M059J (cell line): ENCODE data around the gene FFAR3. TPM values are rescaled to one million over a fixed set of nuclear protein-coding genes. Genes with fewer than 3 reads are reported as not detected.
"Not testable (repeated sequence)": the region's sequence is repeated elsewhere in the genome, so short reads cannot be mapped to it uniquely, and the experiment has no call there.

Experiments used
- DNase-seq: peaks from one replicate; pipeline ENCODE4 v3.0.0-alpha.2; 2012; ENCODE audit warnings: low read depth
- total RNA-seq: library from RNA; depleted of rRNA; stranded (reverse); fragments of >200 nt; shearing (Covaris generic); gene quantifications from 2 replicates; pipeline ENCODE4 v1.2.3, GENCODE V29; 2014

FFAR3 gene
- total RNA-seq, 1 experiment from 2014 or later = not detected

DNA sequence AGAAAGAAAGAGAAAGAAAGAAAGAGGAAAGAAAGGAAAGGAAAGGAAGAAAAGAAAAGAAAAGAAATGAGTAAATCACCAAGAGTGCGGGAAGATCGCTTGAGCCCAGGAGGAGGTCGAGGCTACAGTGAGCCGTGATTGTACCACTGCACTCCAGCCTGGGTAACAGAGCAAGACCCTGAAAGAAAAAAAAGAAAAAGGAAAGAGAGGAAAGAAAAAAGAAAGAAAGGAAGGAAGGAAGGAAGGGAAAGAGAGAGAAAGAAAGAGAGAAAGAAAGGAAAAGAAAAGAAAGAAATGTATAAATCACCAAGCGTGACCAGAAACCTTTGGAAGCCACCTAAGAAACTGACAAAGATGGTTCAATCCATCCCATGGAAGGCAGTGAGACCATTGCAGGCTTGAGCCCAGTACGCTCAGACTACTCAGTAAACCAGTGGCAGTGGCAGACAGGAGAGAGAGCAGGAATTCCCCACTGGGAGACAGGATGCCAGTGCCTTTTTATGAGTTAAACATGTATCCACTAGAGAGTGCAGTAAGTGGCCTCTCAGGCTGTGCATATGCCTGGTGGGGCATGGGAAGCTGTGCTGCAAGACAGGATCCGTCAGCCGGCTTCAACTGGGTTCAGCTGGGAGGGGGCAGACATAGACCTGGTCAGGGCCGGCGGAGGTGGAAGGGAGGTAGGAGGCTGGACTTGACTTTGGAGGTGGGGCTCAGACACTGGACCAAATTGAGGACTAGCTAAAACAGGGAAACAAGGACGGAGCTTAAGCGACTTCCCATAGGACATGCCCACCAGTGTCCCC lies 17.4 kb downstream of the FFAR3 start:
- no peak for DNase-seq

DNA sequence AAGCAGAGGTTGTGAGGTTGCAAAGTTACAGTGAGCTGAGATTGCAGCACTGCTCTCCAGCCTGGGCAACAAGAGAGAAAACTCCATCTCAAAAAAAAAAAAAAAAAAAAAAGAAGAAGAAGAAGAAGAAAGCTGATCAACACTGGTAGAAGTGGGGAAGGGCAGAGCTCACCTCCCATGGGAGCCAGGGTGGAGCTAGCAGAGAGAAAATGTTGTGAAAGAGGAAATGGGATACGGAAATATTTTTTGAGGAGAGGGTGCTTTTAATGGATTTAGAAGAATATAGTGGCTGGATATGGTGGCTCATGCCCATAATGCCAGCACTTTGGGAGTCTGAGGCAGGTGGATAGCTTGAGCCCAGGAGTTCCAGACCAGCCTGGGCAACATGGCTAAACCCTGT lies 19.4 kb downstream of the FFAR3 start:
- DNase-seq = no peak

DNA sequence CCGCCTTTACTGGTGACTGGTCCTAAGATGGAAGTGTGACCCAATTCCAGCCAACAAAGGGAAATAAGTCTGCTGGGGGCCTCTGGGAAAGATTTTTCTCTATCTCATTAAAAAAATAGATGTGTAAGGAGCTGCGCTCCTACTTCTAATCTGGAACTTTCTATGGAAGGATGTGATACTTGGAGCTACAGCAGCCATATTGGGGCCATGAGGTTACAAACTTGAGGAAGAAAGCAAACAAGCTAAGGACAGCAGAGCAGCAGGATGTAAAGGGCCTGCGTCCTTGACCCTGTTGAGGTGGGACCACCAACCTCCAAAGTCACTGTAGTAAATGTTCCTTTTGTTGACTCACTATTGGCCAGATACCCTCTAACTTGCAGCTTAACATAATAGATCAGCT lies 20.1 kb downstream of the FFAR3 start:
- no peak for DNase-seq

DNA sequence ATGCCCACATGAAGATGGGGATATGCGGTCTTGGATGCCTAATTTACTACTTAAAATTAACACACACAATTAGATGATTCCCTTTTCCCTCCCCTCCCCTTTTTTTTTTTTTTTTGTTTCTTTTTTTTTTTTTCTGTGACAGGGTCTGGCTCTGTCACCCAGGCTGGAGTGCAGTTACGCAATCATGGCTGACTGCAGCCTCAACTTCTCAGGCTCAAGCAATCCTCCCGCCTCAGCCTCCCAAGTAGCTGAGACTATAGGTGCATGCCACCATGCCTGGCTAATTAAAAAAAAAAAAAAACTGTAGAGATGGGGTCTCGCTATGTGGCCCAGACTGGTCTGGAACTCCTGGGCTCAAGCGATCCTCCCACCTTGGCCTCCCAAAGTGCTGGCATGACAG lies 21.3 kb downstream of the FFAR3 start:
- DNase-seq = not testable (repeated sequence)

DNA sequence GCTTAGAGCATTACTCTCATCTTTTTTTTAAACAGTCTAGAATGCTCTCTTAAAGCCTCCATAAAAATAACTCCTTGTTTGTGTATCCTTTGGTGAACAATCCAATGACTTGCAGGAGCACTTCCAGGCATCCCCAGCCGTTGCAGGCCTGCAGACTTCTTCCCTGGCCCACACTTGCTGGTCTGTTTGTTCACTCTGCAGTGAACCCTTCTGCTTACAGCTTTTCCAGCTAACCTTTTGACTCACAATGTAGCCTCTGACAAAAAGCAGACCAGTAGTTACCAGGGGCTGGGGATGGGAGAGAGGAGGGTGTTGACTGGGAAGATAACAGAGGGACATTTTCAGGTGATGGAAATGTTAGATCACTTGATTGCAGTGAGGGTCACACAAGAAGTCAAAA lies 21.7 kb downstream of the FFAR3 start:
- DNase-seq = no peak

DNA sequence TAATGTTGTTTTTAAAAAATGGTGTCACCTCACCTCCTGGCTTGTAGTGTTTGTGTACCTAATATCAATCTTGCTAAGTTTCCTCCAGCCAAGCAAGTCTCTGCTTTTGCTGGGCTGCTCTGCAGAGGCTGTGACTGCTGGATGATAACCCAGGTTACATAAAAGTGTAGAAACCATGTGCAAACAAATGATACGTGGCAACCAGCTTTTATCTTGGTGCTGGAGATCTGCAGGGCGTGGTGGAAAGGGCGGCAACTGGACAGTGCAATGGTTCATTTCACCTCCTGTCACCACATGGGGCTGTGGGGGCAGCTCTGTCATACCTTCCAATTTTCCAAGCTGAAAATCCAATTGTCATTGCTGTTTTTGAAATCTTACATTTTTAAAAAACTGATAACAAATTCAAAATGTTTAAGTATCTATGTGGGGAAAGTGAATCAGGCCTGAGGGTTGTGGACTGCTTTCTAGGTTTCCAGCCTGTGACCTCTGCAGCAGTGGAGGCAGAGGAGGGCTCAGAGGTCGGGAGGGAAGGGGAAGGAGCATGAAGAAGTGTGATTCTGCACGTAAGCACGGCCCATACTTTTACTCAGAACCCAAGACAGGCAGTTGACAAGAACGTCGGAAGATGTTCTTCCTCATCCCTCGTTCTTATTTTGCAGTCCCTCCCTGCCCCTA lies 22.3 kb downstream of the FFAR3 start:
- DNase-seq = no peak

DNA sequence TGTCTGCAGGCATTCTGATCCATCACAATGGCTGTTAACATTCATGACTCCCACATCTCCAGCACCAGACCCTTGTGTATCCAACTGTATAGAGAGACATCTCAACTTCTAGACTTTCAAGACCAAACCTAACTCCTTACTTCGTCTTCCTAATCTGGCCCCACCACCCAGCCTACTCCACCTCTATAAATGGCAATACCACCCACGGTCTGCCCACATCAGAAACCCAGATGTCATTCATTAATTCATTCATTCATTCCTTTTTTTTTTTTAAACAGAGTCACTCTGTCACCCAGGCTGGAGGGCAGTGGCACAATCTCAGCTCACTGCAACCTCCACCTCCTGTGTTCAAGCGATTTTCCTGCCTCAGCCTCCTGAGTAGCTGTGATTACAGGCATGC lies 23.1 kb downstream of the FFAR3 start:
- DNase-seq = no peak

DNA sequence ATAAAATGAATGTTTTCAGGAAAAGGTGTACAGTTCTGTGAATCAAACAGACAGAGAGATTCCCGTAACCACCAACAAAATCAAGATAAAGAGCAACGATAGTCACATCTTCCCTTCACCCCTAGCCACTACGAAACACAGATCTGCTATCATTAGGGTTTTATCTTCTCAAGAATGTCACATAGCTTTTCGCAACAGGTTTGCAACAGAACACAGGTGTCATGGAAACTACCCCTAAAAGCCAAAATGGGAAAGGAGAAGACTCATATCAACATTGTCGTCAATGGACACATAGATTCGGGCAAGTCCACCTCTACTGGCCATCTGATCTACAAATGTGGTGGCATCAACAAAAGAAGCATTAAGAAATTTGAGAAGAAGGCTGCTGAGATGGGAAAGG lies 23.7 kb downstream of the FFAR3 start:
- DNase-seq = no peak

DNA sequence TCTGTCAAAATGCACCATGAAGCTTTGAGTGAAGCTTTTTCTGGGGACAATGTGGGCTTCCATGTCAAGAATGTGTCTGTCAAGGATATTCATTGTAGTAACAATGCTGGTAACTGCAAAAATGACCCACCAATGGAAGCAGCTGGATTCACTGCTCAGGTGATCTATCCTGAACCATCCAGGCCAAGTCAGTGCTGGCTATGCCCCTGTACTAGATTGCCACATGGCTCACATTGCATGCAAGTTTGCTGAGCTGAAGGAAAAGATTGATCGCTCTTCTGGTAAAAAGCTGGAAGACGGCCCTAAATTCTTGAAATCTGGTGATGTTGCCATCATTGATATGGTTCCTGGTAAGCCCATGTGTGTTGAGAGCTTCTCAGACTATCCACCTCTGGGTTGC lies 25.3 kb downstream of the FFAR3 start:
- DNase-seq = no peak

DNA sequence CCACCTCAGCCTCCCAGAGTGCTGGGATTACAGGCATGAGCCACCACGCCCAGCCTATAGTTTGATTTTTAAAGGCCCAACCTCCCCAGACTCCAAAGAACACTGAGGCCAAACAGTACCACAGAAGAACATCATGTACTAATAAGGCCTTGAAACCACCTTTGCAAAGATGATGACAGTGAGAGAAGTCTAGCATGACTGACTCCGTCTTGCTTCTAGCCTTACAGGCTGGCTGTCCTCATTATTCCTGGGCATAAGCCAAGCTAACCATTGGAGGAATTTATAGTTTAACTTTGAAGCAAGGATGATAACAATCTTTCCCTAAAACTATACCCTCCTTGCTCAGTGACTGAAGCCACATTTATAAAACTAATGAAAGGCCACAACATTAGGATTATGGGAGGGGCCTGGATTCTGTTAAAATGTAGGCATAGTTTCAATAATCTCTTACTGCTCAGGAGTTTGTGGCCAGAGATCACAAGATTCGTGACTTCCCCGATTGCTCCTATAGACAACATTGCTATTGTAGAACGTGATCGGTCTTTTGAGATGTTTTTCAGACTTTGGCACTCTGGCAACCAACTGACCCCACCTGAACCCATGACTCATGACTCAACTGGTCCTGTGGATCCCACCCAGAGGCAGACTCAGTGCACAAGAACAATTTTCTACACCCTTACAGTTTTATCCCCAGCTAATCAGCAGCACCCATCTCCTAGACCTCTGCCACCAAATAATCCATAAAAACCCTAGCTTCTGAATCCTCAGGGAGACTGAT lies 30.2 kb downstream of the FFAR3 start:
- DNase-seq = no peak

DNA sequence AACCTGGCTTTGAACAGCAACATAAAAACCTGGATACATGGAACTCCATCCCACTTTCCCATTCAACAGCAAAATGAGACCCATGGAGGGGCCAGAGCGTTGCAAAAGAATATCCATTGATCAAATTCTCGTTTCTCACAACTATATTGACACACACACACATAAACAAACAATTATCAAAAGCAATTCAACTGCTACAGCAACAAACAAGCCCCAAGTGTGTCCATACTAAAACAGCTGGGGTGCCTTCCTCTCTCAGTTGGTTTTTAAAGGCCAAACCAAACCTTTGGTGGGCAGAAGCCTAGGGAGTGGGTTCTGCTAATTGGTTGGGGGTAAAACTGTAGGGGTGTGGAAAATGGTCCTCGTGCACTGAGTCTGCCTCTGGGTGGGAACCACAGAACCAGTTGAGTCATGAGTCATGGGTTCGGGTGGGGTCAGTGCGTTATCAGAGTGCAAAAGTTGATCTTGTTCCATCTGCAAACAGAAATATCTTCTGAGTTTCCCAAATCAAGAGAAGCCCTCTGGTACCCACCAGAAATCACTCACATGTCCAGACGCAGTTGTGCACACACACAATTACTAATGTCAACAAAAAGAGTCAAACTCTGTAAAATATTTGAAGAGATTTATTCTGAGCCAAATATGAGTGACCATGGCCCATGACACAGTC lies 31.1 kb downstream of the FFAR3 start:
- DNase-seq = no peak

DNA sequence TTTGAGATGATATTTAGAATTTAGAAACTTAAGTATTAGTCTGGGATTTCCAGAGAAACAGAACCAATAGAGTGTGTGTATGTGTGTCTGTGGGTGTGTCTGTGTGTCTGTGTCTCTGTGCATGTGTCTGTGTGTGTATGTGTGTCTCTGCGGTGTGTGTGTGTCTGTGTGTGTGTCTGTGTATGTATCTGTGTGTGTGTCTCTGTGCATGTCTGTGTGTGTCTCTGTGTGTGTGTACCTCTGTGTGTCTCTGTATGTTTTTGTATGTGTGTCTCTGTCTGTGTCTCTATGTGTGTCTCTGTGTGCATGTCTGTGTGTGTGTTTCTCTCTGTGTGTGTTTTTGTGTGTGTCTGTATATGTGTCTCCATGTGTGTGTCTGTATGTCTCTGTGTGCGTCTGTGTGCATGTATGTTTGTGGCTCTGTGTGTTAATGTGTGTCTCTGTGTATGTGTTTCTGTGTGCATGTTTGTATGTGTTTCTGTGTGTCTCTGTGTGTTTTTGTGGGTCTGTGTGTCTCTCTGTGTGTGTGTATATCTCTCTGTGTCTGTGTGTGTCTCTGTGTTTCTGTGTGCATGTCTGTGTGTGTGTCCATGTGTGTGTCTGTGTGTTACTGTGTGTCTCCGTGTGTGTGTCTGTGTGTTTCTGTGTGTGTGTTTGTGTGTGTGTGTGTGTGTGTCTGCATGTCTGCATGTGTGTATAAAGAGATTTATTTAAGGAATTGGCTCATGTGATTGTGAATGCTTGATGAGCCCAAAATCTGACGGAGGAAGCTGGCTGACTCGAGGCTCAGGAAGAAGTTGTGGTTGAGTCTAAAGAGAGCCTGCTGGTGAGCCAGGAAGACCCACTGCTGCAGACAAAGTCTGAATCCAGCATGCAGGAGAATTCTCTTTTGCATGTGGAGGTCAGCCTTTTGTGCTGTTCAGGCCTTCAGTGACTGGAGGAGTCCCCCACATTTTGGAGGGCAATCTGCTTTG lies 34.8 kb downstream of the FFAR3 start:
- DNase-seq = no peak

DNA sequence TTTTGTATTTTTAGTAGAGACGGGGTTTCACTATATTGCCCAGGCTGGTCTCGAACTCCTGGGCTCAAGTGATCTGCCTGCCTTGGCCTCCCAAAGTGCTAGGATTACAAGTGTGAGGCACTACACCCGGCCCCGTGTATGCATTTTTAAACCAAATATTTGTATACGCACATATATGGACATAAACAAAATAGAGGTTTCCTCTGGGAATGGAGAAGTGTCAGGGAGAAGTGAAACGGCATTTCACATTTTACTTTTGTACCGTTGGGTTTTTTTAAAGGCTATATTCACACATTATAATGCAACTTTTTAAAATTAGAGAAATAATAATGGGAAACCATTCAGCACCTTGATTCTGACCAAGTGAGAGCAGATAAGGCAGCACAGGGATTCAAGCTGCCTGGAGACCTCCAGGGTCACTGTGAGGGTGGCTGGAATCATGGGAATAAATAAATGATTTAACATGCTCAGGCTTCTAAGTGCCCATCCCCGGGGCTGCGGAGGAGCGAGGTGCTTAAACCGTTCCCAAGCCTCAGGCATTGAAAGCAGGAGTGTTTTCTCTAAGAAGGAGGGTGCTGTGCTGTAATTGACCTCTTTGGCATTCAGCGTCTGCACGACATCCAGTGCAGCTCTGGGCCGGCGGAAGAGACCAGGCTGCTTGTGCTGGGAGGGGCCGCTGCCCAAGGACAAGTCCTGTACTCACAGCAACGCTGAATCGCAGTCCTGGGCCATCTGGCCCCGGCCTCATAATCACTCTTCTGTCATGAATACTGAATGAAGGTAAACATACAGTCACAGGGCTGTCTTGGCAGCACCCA lies 37.3 kb downstream of the FFAR3 start:
- no peak for DNase-seq

DNA sequence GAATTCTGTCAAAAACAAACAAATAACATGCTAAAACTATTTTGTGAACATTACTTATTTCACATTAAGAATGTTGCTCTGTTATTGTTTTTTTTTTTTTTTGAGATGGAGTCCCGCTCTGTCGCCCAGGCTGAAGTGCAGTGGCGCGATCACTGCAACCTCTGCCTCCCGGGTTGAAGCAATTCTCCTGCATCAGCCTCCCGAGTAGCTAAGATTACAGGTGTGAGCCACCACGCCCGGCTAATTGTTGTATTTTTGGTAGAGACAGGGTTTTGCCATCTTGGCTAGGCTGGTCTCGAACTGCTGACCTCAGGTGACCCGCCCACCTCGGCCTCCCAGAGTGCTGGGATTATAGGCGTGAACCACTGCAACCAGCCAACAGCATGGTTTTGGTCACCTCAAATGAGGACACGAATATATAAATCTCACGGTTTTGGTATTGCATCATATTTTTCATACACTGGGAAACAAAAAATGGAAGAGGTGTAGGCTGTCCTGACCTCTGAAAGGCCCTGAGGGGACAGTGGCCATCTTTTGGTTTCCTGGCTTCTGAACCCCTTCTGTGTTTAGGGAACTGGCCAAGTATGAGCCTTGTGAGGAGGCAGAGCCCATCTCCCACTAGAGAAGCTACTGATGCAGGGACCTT lies 38.1 kb downstream of the FFAR3 start:
- DNase-seq = no peak

DNA sequence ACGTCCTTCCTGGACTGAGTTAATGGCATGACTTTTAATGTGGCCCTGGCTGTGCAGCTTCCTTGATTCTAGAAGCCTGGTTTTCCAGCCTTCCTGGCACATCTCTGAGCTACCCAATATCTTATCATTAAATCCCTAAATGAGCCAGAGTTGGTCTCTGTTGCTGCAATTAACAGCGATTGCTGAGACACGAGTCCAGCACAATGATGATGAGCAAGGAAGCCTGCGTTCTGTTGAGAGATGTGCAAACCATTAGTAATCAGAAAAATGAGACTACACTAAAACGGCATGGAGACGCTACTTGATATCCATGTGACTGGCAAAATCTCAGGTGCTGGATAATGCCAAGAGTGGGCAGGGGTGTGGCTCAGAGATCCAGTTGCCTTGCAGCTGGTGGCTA lies 38.8 kb downstream of the FFAR3 start:
- no peak for DNase-seq

DNA sequence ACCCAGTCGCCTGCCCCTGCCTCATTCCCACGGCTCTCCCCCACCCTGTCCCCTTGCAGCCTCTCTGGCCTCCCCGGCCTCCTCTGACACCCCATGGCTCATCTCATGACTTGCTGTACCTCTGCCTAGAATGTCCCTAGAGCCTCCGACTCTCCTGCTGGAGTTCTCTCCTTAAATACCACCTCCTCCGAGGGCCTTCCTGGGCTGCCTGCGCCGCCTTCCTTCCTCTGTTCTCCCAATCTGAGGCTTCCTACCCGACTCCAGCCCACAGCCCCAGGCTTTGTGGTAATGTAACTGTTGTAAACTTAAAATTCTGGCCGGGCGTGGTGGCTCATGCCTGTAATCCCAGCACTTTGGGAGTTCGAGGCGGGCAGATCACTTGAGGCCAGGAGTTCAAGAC lies 40.3 kb downstream of the FFAR3 start:
- DNase-seq = no peak

DNA sequence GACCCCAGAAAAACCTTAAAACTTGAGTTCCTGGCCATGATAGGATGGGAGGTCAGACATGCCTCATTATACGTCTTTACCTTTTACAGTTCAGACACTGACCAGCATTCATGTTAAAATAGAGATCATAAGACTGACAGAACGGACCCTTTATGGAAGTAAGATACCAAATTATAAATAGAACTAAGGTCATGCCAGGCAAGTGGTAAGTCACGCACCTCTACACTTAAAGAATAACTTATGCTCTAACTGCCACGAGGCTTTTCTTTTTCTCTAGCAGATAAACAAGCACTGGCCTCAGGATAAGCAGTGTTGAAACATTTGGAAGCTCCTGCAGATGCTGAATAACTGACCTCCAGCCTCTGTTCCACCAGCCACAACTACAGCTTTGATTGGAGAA lies 41.0 kb downstream of the FFAR3 start:
- no peak for DNase-seq

DNA sequence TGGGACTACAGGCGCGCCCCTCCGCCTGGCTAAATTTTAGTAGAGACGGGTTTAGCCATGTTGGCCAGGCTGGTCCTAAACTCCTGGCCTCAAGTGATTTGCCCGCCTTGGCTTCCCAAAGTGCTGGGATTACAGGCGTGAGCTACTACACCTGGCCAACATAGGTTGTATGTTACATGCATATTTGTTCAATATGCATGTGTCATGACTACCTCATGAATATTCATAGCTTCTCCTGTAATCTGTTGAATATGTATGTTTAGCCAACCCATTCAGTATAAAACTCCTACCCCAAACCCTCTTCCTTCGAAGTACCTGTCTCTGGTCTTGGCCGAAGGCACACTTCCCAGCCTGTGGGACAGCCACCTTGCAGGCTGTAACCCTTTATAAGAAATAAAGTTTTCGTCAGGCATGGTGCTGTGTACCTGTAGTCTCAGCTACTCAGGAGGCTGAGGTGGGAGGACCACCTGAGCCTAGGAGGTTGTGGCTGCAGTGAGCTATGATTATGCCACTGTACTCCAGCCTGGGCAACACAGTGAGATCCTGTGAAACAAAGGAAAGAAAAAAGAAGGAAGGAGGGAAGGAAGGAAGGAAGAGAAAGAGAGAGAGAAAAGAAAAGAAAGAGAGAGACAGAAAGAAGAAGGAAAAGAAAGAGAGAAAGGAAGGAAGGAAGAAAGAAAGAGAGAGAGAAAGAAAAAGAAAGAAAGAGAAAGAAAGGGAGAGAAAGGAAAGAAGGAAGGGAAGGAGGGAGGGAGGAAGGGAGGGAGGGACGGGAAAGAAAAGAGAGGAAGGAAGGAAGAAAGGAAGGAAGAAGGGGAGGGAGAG lies 41.9 kb downstream of the FFAR3 start:
- DNase-seq = no peak

DNA sequence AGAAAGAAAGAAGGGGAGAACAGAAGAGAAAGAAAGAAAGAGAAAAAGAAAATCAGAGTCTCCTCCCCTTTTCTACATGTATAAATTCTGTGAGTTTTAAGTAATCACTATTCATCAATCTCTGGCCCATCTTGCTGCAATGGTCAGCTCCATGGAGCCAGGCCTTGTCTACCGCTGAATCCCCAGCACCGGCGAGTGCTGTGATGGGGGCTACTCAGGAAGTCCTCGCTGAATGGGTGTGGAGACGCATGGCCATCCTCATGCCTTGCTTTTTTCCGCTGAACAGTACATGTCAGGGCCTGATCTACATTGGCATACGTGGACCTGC lies 42.5 kb downstream of the FFAR3 start:
- DNase-seq = no peak
